Left lobe of liver (tissue), 2 donors: ENCODE measurements around the gene TAB2. TPM values are rescaled to one million over a fixed set of nuclear protein-coding genes. Genes with fewer than 3 reads are reported as not detected.

ENCODE experiments used
- ATAC-seq: fragments of 200-7000 bp; cut with Tn5 transposase; one replicate; pipeline ENCODE4 v1.9.1; 2020; ENCODE audit warnings: mild to moderate bottlenecking, moderate library complexity
- DNase-seq: peaks from one replicate; pipeline ENCODE4 v3.0.0-alpha.2; 2020; ENCODE audit warnings: low spot score
- total RNA-seq: library from RNA; stranded (reverse); gene quantifications from one replicate; pipeline ENCODE4 v1.2.1, GENCODE V29; 2021
- donor health status: DM: no; HTN: no; CAD: no; lungs with moderate emphysema.
- donor health status: DM: no; HTN: yes; CAD: no.

Gene TAB2
- total RNA-seq = 26.9 TPM

GRCh38 chr6:149317644-149318571 is at the start of gene TAB2:
TAB2 (plus strand) TSS chr6:149317712; CDS start chr6:149369998, 52,286 bp downstream.
- DNase-seq = peak; percentile 55

GRCh38 chr6:149268146-149268545 is 49.4 kb upstream of the TAB2 start:
- no peak for DNase-seq
- no peak for ATAC-seq

More at GRCh38 chr6:149317644-149318571, at the start of gene TAB2:
- ATAC-seq = peak; percentile 54

- ATAC-seq = no peak
- no peak for DNase-seq
Observed at GRCh38 chr6:149268768-149269167, 48.7 kb upstream of the TAB2 start.

GRCh38 chr6:149270616-149271015 is 46.9 kb upstream of the TAB2 start:
- no peak for ATAC-seq
- DNase-seq = no peak

- DNase-seq (no peak), ATAC-seq (no peak)
Observed at GRCh38 chr6:149271348-149272340, 45.9 kb upstream of the TAB2 start.

GRCh38 chr6:149273318-149273717 is 44.2 kb upstream of the TAB2 start:
- DNase-seq = no peak
- ATAC-seq = no peak

- ATAC-seq (no peak), DNase-seq (no peak)
Observed at GRCh38 chr6:149275621-149276020, 41.9 kb upstream of the TAB2 start.

- ATAC-seq (no peak), DNase-seq (no peak)
Observed at GRCh38 chr6:149277621-149278020, 39.9 kb upstream of the TAB2 start.

- no peak for ATAC-seq
Observed at GRCh38 chr6:149278997-149279396, 38.5 kb upstream of the TAB2 start.

GRCh38 chr6:149284904-149285303 is 32.6 kb upstream of the TAB2 start:
- ATAC-seq (no peak), DNase-seq (no peak)

More at GRCh38 chr6:149278997-149279396, 38.5 kb upstream of the TAB2 start:
- no peak for DNase-seq

GRCh38 chr6:149285626-149286025 is 31.9 kb upstream of the TAB2 start:
- ATAC-seq (no peak), DNase-seq (no peak)

GRCh38 chr6:149286905-149287304 is 30.6 kb upstream of the TAB2 start:
- DNase-seq = no peak
- no peak for ATAC-seq

GRCh38 chr6:149289192-149289781 is 28.2 kb upstream of the TAB2 start:
- DNase-seq (no peak), ATAC-seq (no peak)

GRCh38 chr6:149289966-149290365 is 27.5 kb upstream of the TAB2 start:
- DNase-seq (no peak), ATAC-seq (no peak)

- no peak for ATAC-seq
- DNase-seq = no peak
Observed at GRCh38 chr6:149293244-149293643, 24.3 kb upstream of the TAB2 start.

- no peak for DNase-seq
Observed at GRCh38 chr6:149300563-149300962, 16.9 kb upstream of the TAB2 start.

GRCh38 chr6:149302723-149303122 is 14.8 kb upstream of the TAB2 start:
- ATAC-seq (no peak), DNase-seq (no peak)

More at GRCh38 chr6:149300563-149300962, 16.9 kb upstream of the TAB2 start:
- ATAC-seq = no peak

GRCh38 chr6:149303468-149303867 is 14.0 kb upstream of the TAB2 start:
- DNase-seq (no peak), ATAC-seq (no peak)

- no peak for ATAC-seq
- no peak for DNase-seq
Observed at GRCh38 chr6:149305372-149305771, 12.1 kb upstream of the TAB2 start.

- no peak for DNase-seq
- no peak for ATAC-seq
Observed at GRCh38 chr6:149306967-149307366, 10.5 kb upstream of the TAB2 start.

- DNase-seq (no peak), ATAC-seq (no peak)
Observed at GRCh38 chr6:149311293-149311692, 6.2 kb upstream of the TAB2 start.
